Stimulated activated CD8-positive, alpha-beta memory T cell treated with anti-CD3 and anti-CD28 coated beads, Interleukin-7, amount 100 ng/mL, for 1 hour (primary cell): ENCODE measurements around the gene SEMA5B.

Experiments
- DNase-seq, 2 donors: peaks; one replicate each; pipeline ENCODE4 v3.0.0-alpha.2; 2020; ENCODE audit warnings: low read depth in 2 of 2

Gene SEMA5B

GRCh38 chr3:122926811-122927210 lies 100.8 kb downstream of the SEMA5B start:
- DNase-seq: no peak

DNA sequence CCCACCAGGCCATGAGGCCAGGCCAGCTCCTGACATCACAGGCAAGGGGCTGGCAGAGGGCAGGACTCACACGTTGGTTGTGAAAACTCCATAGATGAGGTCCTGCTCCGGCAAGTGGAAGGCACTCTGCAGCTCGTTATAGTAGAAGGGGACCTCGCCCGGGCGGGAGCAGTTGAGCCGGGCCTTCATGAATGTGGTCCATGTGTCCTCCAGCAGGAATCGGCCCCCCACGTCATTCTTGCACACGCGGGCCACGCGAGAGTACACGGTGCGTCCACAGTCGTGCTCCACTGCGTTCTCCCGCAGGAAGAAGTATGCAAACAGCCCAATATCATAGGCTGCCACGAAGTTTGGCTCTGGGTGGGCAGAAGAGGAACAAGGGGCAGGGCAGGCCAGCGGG lies 101.2 kb downstream of the SEMA5B start:
- DNase-seq: no peak

- DNase-seq: no peak
Measured at GRCh38 chr3:122925756-122926155, 101.8 kb downstream of the SEMA5B start.

- DNase-seq: no peak
Measured at GRCh38 chr3:122924056-122924455, 103.5 kb downstream of the SEMA5B start.

- DNase-seq: no peak
Measured at GRCh38 chr3:122923611-122924010, 104.0 kb downstream of the SEMA5B start.

DNA sequence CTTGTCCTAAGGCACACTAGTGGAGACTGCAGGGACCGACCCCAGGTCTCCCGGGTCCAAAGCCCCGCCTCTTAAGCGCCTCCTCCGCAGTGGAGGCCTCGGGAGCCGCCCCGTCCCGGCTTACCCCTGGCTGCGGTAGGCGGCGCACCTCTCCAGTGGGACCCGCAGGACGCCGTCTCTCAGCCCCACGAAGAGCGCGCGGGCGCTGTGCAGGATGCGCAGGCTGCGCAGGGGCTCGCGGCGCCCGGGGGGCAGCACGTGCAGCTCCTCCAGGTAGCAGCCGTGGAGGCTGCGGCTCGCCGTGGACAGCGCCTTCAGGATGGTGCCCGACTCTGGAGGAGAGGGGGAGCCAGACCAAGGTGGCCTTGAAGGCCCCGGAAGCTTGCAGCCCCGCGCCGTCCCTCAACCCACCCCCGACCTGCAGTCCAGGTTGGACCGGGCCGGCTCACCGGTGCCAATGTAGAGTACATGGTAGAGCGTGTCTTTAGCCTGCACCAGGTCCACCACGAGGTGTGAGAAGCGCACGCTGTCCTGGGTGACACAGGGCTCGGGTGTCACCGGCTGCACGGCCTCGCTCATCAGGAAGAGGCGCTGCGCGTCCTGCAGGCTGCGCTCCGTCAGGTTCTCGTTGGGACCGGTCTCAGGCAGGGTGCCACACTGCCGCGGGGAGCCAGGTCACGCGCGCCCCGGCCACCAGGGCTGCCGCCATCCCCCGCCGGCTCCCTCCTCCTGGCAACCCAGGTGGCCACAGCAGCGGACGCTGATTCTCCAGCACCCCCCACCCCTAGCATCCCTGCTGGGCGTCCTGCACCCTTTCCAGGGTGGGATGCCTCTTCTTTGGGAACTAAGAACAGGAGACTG lies 105.5 kb downstream of the SEMA5B start:
- no peak for DNase-seq

GRCh38 chr3:122920986-122921385 lies 106.6 kb downstream of the SEMA5B start:
- DNase-seq: no peak

DNA sequence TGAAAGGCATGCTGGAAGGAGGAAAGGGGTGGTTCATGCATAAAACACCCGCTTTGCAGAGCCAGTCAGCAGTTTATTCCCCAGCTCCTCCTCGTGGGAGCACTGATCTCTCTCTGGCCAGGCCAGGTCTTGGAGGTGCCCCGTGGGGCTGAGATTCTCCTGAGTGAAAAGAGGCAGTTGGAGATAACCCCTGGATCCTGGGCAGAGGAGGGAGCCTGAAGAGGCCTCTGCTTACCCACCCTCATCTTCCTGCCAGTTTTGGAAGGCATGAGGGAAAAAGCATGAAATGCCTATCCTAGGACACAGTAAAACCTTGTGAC lies 108.3 kb downstream of the SEMA5B start:
- no peak for DNase-seq

DNA sequence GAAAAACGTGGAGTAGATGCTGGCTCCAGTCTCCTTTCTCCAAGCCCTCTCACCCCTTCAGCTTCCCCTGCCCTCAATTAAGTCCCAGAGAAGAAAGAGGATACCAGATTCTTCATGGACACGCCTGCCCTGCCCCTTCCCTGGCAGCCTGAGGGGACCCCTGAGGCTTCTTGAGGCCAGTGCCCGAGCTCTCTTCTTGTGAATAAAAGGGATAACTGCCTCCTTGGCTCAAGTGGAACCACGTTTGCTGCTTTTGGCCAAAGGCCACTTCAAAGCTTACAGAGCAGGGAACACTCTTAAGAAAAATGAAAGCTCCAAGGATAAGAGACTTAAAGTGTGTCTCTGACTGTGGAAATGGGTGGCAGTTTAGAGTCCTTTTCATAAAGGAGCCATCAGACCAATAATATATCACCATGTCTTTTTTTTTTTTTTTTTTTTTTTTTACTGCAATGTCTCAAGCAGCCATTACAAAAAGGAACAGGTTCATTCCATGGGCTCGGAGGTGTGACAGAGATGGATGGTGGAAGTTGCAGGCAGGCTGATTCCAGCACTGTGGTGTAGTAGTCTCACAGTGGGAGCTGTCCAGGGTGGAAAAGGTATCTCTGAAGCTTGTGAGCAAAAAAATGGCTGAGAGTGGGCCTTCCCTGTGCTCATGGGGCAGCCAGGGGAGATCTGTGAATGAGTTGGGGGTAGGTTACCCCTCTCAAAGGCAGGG lies 108.8 kb downstream of the SEMA5B start:
- no peak for DNase-seq

DNA sequence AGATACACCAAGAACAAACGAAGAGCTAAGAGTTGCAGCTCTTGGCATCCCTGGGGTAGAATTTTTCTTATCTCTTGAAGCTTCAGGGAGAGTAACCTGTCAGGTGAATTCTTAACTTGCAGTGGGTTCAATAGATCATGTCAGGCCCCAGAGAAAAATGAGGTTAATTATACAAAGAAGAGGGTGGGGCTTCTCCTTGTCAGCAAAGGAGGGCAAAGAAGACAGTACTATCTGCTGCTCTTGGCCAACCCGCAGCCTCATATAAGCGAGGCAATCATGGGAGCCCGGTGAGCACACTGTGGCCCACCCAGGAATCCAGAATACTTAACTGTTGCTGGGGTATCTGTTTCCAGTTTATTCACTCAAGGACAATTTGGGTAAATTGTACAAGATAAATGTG lies 110.2 kb downstream of the SEMA5B start:
- no peak for DNase-seq

- DNase-seq: no peak
Measured at GRCh38 chr3:122916580-122916979, 111.0 kb downstream of the SEMA5B start.

DNA sequence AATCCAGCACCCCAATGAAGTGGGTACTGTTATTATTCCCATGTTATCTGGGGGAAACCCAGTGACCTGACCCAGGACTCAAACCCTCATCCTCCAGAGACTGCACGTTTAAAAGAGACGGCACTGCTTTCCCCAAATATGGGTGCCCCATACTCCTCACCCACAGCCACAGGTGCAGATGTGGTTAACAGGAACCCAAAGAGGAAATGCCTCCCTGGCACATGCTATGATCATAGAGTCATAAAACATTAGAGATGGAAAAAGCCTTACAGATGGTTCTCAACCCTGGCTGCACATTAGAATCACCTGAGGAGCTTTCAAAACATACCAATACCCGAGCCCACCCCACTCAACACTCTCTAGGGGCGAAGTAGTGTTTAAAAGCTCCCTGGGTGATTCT lies 111.5 kb downstream of the SEMA5B start:
- DNase-seq: no peak

DNA sequence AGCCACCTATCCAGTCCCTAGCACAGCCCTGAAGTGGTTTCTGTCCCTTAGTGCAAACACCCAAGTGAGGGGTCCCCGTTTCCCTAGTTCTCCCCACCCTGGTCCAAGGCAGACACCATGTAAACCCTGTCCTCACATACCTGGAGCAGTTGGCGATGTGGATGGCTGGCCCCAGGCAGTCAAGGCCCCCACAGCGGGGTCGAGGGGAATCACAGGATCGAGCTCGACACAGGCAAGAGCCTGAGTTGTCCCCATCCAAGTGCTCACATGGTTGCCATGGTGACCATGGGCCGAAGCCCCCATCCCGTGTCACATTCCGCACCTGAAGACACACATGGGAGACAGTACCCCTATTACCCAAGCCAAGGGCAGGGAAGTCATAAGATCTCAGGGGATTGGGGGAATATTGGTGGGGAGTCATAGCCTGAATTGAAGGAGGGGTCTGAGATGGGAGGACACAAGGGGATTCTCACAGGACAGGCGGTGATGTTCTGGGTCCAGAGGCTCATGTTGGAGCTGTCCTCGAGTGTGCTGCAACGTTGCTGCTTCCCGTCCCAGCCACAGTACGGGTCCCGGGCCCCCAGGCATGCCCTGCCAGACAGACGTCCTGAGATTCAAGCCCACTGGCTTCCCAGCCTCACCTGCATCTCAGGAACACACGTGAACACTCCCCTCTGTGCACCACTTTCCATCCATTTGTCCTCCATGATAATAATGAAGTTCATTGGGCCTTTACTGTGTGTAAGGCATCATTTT lies 112.1 kb downstream of the SEMA5B start:
- no peak for DNase-seq

DNA sequence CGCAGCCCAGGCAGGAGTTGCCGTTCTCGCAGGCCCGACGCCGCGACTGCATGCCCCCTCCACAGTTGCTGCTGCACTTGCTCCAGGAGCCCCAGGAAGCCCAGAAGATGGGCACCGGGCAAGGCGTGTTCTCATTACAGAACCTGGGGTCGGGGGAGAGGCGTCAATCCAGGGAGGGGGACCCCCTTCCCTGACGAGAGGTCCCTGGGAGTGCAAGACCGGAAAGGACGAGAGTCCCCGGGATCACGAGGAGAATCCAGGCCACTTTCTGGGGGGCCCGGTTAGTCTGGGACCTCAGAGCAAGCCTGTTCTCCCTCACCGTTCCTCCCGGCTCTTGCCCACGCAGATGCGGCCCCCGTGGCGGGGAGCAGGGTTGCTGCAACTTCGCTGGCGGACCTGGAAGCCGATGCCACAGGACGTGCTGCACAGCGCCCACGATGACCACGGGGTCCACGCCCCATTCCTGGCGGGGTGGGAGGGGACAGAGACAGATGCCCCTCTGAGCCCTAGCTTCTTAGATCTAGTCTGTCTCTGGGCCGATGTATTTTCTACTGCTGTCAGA lies 113.9 kb downstream of the SEMA5B start:
- DNase-seq: no peak

- DNase-seq: no peak
Measured at GRCh38 chr3:122912772-122913538, 114.6 kb downstream of the SEMA5B start.

DNA sequence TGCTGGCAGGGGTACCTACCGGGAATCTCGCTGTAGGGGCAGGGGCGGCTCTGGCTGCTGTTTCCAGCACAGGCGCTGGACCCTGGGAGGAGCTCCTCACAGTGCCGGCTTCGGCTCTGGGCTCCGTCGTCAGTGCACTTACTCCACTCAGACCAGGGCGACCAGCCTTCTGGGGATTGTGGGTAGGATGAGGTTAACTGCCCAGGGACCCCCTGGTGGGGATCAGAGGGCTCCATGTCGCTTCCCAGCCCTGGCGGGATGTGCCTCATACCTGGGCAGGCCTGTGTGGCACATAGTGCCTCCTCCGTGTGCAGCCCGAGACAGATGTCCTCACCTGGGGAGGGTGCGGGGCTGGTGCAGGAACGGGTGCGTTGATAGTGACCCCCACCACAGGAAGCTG lies 115.7 kb downstream of the SEMA5B start:
- DNase-seq: no peak

GRCh38 chr3:122908251-122908650 lies 119.3 kb downstream of the SEMA5B start:
- no peak for DNase-seq

DNA sequence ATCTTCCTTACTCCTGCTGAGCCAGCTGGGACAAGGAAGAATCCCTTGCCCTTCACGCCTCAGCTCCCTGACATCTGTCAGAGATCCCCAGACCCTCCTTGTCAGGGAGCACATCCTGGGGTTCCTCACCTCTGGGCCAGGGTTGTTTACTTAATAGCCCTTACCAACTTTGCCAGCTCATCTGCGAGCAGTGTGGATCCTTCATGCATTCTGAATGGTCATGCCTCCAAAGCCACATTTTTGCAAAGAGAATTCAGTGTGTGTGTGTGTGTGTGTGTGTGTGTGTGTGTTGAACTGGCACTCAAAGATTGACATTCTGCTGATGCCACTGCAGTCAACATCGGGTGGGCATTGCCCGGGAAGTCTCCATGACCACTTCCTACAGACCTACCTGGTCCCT lies 120.1 kb downstream of the SEMA5B start:
- DNase-seq: no peak

- DNase-seq: no peak
Measured at GRCh38 chr3:122903171-122903570, 124.4 kb downstream of the SEMA5B start.

DNA sequence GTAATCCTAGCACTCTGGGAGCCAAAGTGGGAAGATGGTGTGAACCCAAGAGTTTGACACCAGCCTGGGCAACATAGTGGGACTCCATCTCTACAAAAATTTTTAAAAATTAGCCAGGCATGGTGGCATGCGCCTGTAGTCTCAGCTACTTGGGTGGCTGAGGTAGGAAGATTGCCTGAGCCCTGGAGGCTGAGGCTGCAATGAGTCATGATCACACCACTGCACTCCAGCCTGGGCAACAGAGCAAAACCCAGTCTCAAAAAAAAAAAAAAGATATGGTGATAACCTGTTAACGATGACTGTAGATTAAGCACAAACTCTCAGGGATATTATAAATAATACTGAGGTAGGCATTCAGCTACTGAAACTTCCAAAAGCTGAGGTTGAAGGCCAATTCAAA lies 125.2 kb downstream of the SEMA5B start:
- DNase-seq: no peak

- no peak for DNase-seq
Measured at GRCh38 chr3:122898298-122898697, 129.3 kb downstream of the SEMA5B start.
